GM18502 (cell line): ENCODE results near the gene TSPAN4.

Experiments
- ATAC-seq: cut with Tn5 transposase; IDR thresholded peaks from one replicate; pipeline ENCODE4 v1.9.1; 2021; ENCODE audit warnings: mild to moderate bottlenecking; ENCODE audit not compliant: unreplicated experiment, poor library complexity

Gene TSPAN4

DNA sequence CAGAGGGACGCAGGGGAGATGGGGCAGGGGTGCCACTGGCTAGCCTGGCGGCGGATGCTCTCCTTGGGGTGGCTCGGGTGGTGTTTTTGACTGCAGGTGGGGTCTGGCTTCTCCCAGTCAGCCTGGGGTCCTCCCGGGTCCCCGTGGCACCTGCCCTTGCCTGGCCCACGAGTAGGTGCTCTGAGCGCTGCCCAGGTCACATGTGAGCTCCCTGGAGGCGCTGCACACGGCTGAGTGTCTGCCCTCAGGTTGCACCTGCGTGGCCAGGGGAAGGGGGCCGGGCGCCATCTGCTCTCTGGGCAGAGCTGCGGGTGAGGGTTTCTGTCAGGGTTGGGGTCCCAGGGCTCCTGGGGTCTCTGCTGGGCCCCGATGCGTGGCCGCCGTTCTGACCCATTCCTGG, 5.2 kb downstream of the TSPAN4 start:
- ATAC-seq, result no peak

DNA sequence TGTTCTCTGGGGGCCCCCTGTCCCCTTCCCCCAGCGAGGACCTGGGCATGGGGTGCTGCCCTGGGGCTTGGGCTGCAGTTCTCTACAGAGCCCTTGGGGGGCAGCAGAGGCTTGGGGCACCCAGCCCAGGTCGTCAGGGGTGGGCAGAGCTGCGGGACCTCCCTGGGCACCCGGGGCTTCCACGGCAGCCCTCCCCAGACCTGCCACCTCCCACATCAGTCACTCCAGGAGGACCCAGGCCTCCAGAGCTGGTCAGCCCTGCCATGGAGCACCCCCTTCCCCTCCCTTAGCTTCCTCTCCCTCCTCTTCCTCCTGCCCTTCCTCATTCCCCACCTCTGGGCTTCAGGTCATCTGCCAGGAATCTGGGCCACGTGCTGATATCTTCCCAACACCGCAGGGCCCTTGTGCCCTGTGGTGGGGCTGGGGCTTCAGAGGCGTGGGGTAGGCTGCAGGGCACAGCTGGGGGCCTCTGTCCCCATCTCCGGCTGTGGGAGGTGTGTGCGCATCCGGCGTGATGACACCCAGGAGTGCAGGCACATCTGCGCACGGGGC, 5.8 kb downstream of the TSPAN4 start:
- no peak for ATAC-seq

DNA sequence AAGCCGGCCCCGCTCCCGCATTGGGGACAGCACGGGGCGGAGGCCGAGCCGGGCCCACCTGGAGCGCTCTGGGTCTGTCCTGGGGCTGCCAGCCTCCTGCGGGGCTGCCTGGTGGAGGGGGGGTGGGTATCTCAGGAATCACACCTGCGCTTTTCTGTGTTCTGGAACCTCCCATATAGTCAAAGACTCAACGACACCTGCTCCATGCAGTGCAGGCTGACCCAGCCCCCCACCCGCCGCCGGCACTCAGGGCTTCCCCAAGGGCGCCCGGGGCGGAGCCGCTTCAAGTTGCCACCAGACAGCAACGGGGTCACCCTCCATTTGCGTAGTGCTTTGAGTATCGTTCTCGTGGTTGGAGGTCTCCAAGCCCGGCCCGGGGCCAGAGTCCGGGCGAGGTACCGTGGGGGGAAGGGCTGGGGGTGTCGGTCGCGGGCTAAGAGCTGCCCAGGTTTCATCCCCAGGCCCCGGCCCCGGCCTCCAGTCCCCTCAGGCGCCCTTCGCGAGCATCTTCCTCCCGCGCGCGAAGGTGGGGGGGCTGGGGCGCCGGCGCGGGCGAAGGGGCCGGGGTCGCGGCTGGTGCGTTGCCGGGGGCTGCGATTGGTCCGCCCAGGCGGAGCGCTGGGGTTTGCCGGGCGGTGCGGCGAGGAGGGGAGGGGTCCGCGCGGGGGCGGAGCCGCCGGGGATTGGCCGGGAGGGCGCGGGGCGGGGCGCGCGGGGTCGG, 6.6 kb downstream of the TSPAN4 start:
- no peak for ATAC-seq

- ATAC-seq, result no peak
Measured at GRCh38 chr11:849951-850774, 7.5 kb downstream of the TSPAN4 start.

- no peak for ATAC-seq
Measured at GRCh38 chr11:850775-851763, 8.4 kb downstream of the TSPAN4 start.

DNA sequence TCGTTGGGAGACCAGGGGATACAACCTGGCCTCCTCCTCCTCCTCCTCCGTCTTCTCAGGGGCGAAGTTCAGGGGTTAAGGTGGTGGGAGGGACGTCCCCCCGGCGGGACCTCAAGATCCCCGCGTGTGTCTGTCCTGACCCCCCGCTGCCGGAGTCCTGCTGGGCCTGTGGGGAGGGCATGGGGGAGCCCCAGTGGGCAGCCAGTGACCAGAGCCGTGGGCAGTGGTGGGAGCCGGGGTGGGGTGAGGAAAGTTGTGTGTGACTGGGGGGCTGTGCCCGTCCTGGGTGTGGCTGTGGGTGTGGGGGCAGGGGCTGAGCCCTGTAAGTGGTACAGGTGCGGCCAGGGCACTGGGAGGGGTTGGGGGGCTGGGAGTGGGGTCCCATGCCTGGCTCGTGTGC, 10.1 kb downstream of the TSPAN4 start:
- ATAC-seq, result no peak

DNA sequence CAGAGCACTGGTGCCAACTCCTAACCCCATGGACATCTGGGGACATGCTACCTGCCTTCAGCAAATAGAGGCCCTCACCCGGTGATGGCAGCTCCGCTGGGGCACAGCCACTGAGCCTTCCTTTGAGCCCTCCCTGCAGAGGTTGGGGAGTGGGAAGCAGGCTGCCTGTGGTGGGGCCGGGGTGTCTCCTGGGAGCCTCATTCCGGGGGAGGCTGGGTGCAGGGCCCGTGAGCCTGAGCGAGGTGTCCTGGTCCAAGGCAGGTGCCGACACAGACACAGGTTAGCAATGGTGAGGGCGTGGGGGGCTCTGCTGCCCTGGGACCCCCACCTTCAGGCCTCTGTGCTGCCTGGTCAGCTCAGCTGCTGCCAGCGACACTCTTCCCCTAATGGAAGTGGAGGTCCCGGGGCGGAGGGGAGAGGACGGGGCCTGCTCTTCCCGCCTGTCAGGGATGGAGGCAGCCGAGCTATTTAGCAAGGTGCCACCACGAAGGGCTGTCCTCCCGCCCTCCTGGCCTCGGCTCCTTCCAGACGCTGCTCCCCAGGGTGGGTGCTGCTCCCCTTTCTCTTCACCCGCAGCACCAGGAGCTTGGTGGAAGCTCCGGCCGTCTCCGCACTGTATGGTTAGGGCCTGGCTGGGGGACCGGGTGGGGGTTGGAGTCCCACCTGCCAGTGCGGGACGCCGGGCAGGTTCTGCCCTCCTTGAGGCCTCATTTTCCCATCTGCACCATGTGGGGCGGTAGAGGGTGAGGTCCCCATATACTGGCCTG, 11.2 kb downstream of the TSPAN4 start:
- no peak for ATAC-seq

DNA sequence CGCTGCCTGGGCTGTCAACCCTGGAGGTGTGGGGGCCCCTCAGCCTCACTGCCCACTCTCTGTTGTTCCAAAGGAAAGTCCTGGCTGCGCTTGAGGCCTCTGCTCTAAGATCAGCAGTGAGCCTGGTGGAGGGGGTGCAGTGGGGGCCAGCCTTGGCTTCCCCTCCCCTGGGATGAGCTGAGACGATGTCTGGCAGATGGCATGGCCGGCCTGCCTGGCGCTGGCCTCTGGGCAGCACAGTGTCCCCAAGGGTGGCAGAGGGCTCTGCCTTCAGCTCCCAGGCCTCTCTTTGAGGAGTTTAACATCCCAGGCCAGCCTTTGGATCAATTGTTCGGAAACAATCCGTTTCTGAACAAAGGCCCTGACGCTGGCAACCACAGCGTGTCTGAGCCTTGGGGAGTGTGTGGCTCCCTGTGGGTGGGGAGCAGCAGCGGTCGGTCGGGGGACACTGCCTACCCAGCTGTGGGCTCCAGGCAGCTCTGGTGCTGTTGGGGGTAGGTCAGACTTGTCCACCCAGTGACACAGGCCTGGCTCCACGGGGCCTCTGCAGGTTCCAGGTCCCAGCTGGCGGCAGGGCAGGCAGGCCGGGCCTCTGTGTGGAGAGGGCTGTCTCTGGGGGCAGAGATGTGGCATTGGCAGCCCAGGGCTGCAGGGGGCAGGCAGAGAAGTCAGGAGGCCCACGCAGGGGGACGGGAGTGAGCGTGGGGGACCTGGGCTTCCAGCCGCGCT, 12.1 kb downstream of the TSPAN4 start:
- no peak for ATAC-seq

GRCh38 chr11:855330-855674, 12.7 kb downstream of the TSPAN4 start:
- no peak for ATAC-seq

GRCh38 chr11:855796-856195, 13.1 kb downstream of the TSPAN4 start:
- no peak for ATAC-seq

GRCh38 chr11:856397-856796, 13.7 kb downstream of the TSPAN4 start:
- no peak for ATAC-seq

DNA sequence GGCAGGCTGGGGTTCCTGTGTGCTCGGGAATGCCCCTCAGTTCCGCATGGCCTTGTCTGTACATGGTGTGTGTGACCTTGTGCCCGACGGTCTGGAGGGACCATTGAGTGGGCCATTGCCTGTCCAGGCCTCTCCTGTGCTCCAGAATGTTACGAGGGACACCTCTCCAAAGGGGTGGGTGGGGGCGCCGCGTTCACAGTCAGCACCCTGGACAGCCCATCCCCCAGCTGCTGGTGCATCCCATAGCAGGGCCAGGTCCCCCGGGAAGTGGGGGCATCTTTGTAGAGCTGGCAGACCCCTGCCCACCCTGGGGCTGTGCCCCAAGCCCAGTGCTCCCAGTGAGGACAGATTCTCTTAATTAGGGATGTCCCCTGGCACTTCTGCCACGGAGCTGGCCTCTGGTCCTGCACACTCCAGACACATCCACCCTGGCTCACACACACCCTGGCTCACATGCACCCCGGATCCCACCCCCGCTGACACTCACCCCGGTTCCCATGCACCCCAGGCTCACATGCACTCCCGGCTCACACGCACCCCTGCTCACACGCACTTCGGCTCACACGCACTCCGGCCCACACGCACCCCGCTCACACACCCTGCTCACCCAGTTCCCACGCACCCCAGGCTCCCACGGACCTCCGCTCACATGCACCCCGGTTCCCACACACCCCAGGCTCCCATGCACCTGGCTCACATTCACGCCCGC, 15.6 kb downstream of the TSPAN4 start:
- no peak for ATAC-seq

DNA sequence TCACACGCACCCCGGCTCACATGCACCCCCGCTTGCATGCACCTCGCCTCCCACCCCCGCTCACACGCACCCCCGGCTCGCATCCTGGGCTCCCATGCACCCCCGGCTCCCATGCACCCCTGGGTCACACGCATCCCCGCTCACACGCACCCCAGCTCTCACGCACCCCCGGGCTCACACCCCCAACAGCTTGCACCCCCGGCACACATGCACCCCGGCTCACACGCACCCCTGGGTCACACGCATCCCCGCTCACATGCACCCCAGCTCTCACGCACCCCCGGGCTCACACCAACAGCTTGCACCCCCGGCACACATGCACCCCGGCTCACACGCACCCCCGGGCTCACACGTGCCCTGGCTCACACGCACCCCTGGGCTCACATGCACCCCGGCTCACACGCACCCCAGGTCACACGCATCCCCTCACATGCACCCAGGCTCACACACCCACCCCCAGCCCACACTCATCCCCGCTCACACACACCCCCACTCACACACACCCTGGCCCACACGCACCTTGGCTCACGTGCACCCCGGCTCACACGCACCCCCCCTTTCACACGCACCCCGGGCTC, 16.2 kb downstream of the TSPAN4 start:
- ATAC-seq, result no peak

DNA sequence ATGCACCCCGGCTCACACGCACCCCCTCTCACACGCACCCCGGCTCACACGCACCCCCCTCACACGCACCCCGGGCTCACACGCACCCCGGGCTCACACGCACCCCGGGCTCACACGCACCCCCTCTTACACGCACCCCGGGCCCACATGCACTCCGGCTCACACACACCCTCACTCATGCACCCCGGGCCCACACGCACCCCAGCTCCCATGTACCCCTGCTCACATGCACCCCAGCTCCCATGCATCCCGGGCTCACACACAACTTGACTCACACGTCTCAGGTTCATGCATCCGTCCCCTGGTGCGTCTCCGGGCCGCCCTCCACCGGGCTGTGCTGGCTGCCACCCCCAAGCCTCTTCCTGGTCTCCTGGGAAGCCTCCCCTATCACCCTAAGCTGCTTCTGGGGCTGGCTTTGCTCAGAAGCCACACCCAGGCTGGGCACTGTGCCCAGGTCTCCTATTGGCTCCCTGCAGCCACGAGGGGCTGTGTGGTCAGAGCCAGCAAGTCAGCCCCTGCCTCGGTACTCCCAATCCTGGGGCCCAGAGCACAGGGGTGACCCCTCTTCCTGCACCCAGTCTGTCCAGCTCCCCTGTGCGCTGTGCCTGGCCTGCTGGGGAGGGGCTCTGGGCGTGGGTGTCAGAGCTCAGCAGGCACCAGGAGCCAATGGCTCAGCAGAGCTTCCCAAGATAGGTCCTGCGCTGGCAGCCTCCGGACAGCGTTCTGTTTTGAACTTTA, 16.9 kb downstream of the TSPAN4 start:
- ATAC-seq, result no peak

- ATAC-seq, result no peak
Measured at GRCh38 chr11:860234-861104, 17.8 kb downstream of the TSPAN4 start.

DNA sequence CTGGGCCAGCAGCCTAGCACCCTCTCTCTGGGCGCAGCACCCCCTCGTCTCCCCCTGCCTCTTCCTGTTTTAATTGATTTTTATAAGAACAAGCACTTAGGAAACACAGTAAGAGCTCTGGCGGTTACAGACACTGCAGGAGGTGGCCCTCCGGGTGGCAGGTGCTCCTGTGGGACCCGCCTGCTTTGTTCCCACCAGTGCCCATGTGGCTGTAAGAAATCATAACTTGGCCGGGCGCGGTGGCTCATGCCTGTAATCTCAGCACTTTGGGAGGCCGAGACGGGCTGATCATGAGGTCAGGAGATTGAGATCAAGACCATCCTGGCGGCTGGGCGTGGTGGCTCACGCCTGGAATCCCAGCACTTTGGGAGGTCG, 18.4 kb downstream of the TSPAN4 start:
- no peak for ATAC-seq
